CD4-positive, alpha-beta T cell (primary cell): ENCODE measurements around the gene E2F6. TPM values are rescaled to one million over a fixed set of nuclear protein-coding genes. Genes with fewer than 3 reads are reported as not detected.

Experiments
- ATAC-seq: fragments of 200-7000 bp; cut with Tn5 transposase; one replicate; pipeline ENCODE4 v1.10.0; 2022; ENCODE audit warnings: mild to moderate bottlenecking; ENCODE audit not compliant: poor library complexity
- CTCF ChIA-PET: fragments of 350-600 bp; sonication (Branson Sonifier 250); formaldehyde crosslinking; loops from one replicate; lab custom pipeline; 2021; ENCODE audit warnings: antibody characterized with exemption, inconsistent platforms; lab: Charles Lee
- POLR2A ChIA-PET: fragments of 350-600 bp; sonication (Branson Sonifier 250); formaldehyde crosslinking; loops from one replicate; lab custom pipeline; 2021; ENCODE audit warnings: antibody characterized with exemption, inconsistent platforms; lab: Charles Lee
- DNase-seq, 14 experiments: peaks; one replicate each; pipeline ENCODE4 v3.0.0-alpha.2; 2013 to 2020; ENCODE audit warnings: mixed read lengths in 2 of 14
- H3K27ac ChIP-seq, 2 donors: one replicate each; pipeline versions ENCODE4 v1.5.1 to v1.7.0; 2013; ENCODE audit warnings: low read length in 2 of 2, low read depth in 1 of 2, mild to moderate bottlenecking in 1 of 2
- H3K27me3 ChIP-seq, 2 experiments: 1 replicate in 1 of 2; 2 replicates in 1 of 2; pipeline versions ENCODE4 v1.6.1 to v1.7.0; 2013; ENCODE audit warnings: low read length in 2 of 2, control low read depth in 1 of 2, mild to moderate bottlenecking in 1 of 2, moderate library complexity in 1 of 2; ENCODE audit not compliant: insufficient read depth in 2 of 2, control insufficient read depth in 1 of 2
- H3K36me3 ChIP-seq: one replicate; pipeline ENCODE4 v1.6.1; 2013; ENCODE audit warnings: low read length, control low read depth; ENCODE audit not compliant: insufficient read depth
- H3K4me1 ChIP-seq: one replicate; pipeline ENCODE4 v1.6.1; 2013; ENCODE audit warnings: low read length, control low read depth; ENCODE audit not compliant: insufficient read depth
- H3K4me3 ChIP-seq: one replicate; pipeline ENCODE4 v1.5.1; 2013; ENCODE audit warnings: mild to moderate bottlenecking, low read length, moderate library complexity
- H3K9me3 ChIP-seq, 2 experiments: 1 replicate in 1 of 2; 2 replicates in 1 of 2; pipeline versions ENCODE4 v1.6.1 to v1.7.0; 2013; ENCODE audit warnings: low read length in 2 of 2, mild to moderate bottlenecking in 2 of 2, control low read depth in 1 of 2, moderate library complexity in 1 of 2; ENCODE audit not compliant: control insufficient read depth in 1 of 2, insufficient read depth in 1 of 2
- H3K27ac Mint-ChIP-seq: one replicate; pipeline ENCODE4 v1.8.0; 2020; ENCODE audit warnings: mixed read lengths
- H3K27me3 Mint-ChIP-seq: one replicate; pipeline ENCODE4 v1.8.0; 2021; ENCODE audit warnings: mixed read lengths
- H3K36me3 Mint-ChIP-seq: one replicate; pipeline ENCODE4 v1.8.0; 2021; ENCODE audit warnings: low read depth, mixed read lengths
- H3K4me1 Mint-ChIP-seq: one replicate; pipeline ENCODE4 v1.8.0; 2021; ENCODE audit warnings: low read depth, mixed read lengths
- H3K4me3 Mint-ChIP-seq: one replicate; pipeline ENCODE4 v1.8.0; 2020; ENCODE audit warnings: mild to moderate bottlenecking, mixed read lengths
- H3K9me3 Mint-ChIP-seq: one replicate; pipeline ENCODE4 v1.8.0; 2020; ENCODE audit warnings: mixed read lengths
- CTCF ChIP-seq: fragments of 200-600 bp; IDR thresholded peaks from one replicate; pipeline ENCODE4 v1.8.0; 2022; ENCODE audit warnings: antibody characterized with exemption, mild to moderate bottlenecking
- intact Hi-C, 2 experiments: fragments of 100-400 bp; cut with DNase I in 1 of 2; cut with micrococcal nuclease in 1 of 2; formaldehyde crosslinking; loops; one replicate each; pipeline versions ENCODE4 v1.15.1 to v1.9.0; 2023 to 2025; cut with DNase I, micrococcal nuclease
- total RNA-seq, 174 experiments: library from RNA in 2 of 174; stranded (reverse) in 2 of 174; gene quantifications; one replicate each; pipeline ENCODE4 v1.2.3 and lab custom pipeline; 2021 to 2026

Gene E2F6
- total RNA-seq, 2 experiments from 2014 or later = 3.5 to 4.2 TPM

GRCh38 chr2:11421863-11422490, 44.0 kb downstream of the E2F6 start:
- CTCF ChIA-PET = no interaction called here
- no peak overlapping the region for H3K27ac Mint-ChIP-seq
- H3K4me3 Mint-ChIP-seq = no peak overlapping the region
- H3K9me3 Mint-ChIP-seq = no peaks in the 10 kb centered on the region
- intact Hi-C loops = no loop called here
- Histone ChIP-seq H3K27me3 (no peaks in the 10 kb centered on the region), H3K36me3 (no peaks in the 10 kb centered on the region), H3K27ac (no peak overlapping the region), H3K4me3 (no peak overlapping the region), H3K4me1 (no peaks in the 10 kb centered on the region), H3K9me3 (peaks cover 7 to 10% of the 10 kb centered on the region in 2 experiments)
- ATAC-seq = no peak
- no peaks in the 10 kb centered on the region for H3K36me3 Mint-ChIP-seq
- H3K27me3 Mint-ChIP-seq = no peaks in the 10 kb centered on the region
- TF ChIP-seq CTCF = no peak
- DNase-seq = no peak
- POLR2A ChIA-PET = no interaction called here
- no peaks in the 10 kb centered on the region for H3K4me1 Mint-ChIP-seq

- H3K9me3 ChIP-seq = peaks cover 7 to 15% of the 10 kb centered on the region in 2 experiments
- H3K36me3 Mint-ChIP-seq = no peaks in the 10 kb centered on the region
- no peak overlapping the region for H3K4me3 Mint-ChIP-seq
- no peaks in the 10 kb centered on the region for H3K4me1 Mint-ChIP-seq
- no peak for TF ChIP-seq CTCF
- no peaks in the 10 kb centered on the region for H3K27me3 Mint-ChIP-seq
- POLR2A ChIA-PET = no interaction called here
- CTCF ChIA-PET = no interaction called here
- H3K4me1 ChIP-seq = no peaks in the 10 kb centered on the region
- DNase-seq (no peak), ATAC-seq (no peak)
- H3K36me3 ChIP-seq = no peaks in the 10 kb centered on the region
- no peaks in the 10 kb centered on the region for H3K27me3 ChIP-seq
- H3K4me3 ChIP-seq = no peak overlapping the region
- H3K9me3 Mint-ChIP-seq = no peaks in the 10 kb centered on the region
- intact Hi-C loops = no loop called here
- H3K27ac Mint-ChIP-seq = no peak overlapping the region
- H3K27ac ChIP-seq = no peak overlapping the region
Observed at GRCh38 chr2:11420671-11421070, 45.3 kb downstream of the E2F6 start.

- no peaks in the 10 kb centered on the region for H3K36me3 ChIP-seq
- CTCF ChIA-PET = no interaction called here
- H3K36me3 Mint-ChIP-seq = no peaks in the 10 kb centered on the region
- TF ChIP-seq CTCF = no peak
- no peak overlapping the region for H3K4me3 Mint-ChIP-seq
- POLR2A ChIA-PET = no interaction called here
- H3K4me1 ChIP-seq = no peaks in the 10 kb centered on the region
- no peaks in the 10 kb centered on the region for H3K9me3 Mint-ChIP-seq
- no peak overlapping the region for H3K27ac ChIP-seq
- no peaks in the 10 kb centered on the region for H3K27me3 Mint-ChIP-seq
- peaks cover 7 to 15% of the 10 kb centered on the region in 2 experiments for H3K9me3 ChIP-seq
- no peak overlapping the region for H3K27ac Mint-ChIP-seq
- no peak for DNase-seq
- intact Hi-C loops = no loop called here
- no peak overlapping the region for H3K4me3 ChIP-seq
- ATAC-seq = no peak
- no peaks in the 10 kb centered on the region for H3K4me1 Mint-ChIP-seq
- no peaks in the 10 kb centered on the region for H3K27me3 ChIP-seq
Observed at GRCh38 chr2:11420190-11420589, 45.8 kb downstream of the E2F6 start.
